ENCODE data around the gene MED23. TPM values are rescaled to one million over a fixed set of nuclear protein-coding genes. Genes with fewer than 3 reads are reported as not detected.

MED23 gene
- total RNA-seq, 4 donors from 2014 or later, result 17.1 to 21.2 (median 18.7) TPM

DNA sequence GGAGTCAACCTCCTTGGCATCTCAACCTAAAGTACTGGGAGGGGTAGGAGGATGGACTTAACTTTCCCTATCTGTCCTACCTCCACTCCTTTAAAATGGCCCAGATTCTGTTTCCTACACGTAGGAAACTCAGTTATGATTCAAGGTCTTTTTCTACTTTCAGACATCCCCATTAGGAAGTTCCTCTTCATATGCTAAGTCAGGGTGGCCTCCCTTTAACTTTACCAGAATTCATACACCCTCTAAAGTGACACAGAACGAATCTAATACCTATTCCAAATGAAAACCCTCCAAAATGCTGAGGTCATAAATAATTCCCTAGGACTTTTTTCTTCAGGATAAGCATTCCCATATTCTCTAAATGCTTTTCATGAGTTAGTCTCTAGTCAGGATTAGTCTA, 39.4 kb downstream of the MED23 start:
- H3K4me3 ChIP-seq, result no peak overlapping the region
- 84% methylated on average over 2 of the region's 2 CpGs for WGBS
- H3K27me3 ChIP-seq, result no peaks in the 10 kb centered on the region
- TF ChIP-seq, protein P1, sequence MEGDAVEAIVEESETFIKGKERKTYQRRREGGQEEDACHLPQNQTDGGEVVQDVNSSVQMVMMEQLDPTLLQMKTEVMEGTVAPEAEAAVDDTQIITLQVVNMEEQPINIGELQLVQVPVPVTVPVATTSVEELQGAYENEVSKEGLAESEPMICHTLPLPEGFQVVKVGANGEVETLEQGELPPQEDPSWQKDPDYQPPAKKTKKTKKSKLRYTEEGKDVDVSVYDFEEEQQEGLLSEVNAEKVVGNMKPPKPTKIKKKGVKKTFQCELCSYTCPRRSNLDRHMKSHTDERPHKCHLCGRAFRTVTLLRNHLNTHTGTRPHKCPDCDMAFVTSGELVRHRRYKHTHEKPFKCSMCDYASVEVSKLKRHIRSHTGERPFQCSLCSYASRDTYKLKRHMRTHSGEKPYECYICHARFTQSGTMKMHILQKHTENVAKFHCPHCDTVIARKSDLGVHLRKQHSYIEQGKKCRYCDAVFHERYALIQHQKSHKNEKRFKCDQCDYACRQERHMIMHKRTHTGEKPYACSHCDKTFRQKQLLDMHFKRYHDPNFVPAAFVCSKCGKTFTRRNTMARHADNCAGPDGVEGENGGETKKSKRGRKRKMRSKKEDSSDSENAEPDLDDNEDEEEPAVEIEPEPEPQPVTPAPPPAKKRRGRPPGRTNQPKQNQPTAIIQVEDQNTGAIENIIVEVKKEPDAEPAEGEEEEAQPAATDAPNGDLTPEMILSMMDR (IDR thresholded peaks at IDR 0.05), result no peak
- TF ChIP-seq POLR2A (IDR thresholded peaks at IDR 0.05; ENCODE audit: low read depth), result no peak
- no peak for TF ChIP-seq EP300 (IDR thresholded peaks at IDR 0.05)
- no peak for TF ChIP-seq POLR2AphosphoS5 (IDR thresholded peaks at IDR 0.05)
- H3K9me3 ChIP-seq, result no peaks in the 10 kb centered on the region
- no peak overlapping the region for H3K27ac ChIP-seq (replicated peaks in 1 of 4)
- no peaks in the 10 kb centered on the region for H3K4me1 ChIP-seq
- H3K36me3 ChIP-seq, result peaks cover 74 to 100% (median 87%) of the 10 kb centered on the region in 4 donors
- DNase-seq (ENCODE audit: extremely low spot score), result no peak
- intact Hi-C loops (cut with DNase I), result loop anchor here (5.0 kb wide), 1 partner anchor 34 kb away; no protein-coding TSS in a partner anchor

DNA sequence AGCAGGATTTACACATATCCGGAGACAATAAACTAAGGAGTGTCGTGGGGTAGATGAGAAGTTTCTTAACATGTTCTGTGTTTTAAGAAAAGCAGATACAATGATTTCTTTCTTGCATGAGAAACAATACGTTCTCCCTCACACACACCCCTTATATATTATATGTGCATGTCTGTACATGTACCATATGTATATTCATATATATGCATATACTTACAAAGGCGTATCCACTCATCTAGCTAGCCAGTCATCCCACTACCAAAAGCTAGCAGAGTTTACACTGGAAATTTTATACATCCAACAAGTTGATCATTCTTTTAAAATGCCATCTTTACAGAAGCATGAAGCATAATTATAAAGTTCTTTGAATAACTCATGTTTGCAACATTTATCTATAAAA, 40.1 kb downstream of the MED23 start:
- no peak for TF ChIP-seq EP300 (IDR thresholded peaks at IDR 0.05)
- TF ChIP-seq, protein P1 (IDR thresholded peaks at IDR 0.05), result no peak
- TF ChIP-seq POLR2A (IDR thresholded peaks at IDR 0.05; ENCODE audit: low read depth), result no peak
- no peak for TF ChIP-seq POLR2AphosphoS5 (IDR thresholded peaks at IDR 0.05)
- Histone ChIP-seq H3K27me3 (no peaks in the 10 kb centered on the region), H3K4me3 (no peak overlapping the region), H3K36me3 (peaks cover 66 to 100% (median 88%) of the 10 kb centered on the region in 4 donors), H3K27ac (replicated peaks in 1 of 4) (no peak overlapping the region), H3K9me3 (no peaks in the 10 kb centered on the region), H3K4me1 (no peaks in the 10 kb centered on the region)
- 93% methylated on average over 4 of the region's 4 CpGs for WGBS
- no peak for DNase-seq (ENCODE audit: extremely low spot score)
- intact Hi-C loops (cut with DNase I), result loop anchor here (5.0 kb wide), 1 partner anchor 34 kb away; no protein-coding TSS in a partner anchor

GRCh38 chr6:131586543-131586942, 41.5 kb downstream of the MED23 start:
- Histone ChIP-seq H3K27me3 (no peaks in the 10 kb centered on the region), H3K9me3 (no peaks in the 10 kb centered on the region), H3K4me3 (no peak overlapping the region), H3K4me1 (no peaks in the 10 kb centered on the region), H3K27ac (replicated peaks in 1 of 4) (no peak overlapping the region), H3K36me3 (peaks cover 64 to 100% (median 87%) of the 10 kb centered on the region in 4 donors)
- TF ChIP-seq POLR2AphosphoS5 (IDR thresholded peaks at IDR 0.05) (no peak), EP300 (IDR thresholded peaks at IDR 0.05) (no peak), POLR2A (IDR thresholded peaks at IDR 0.05; ENCODE audit: low read depth) (no peak)
- TF ChIP-seq, protein P1 (IDR thresholded peaks at IDR 0.05), result no peak
- intact Hi-C loops (cut with DNase I), result loop anchor here (5.0 kb wide), 1 partner anchor 36 kb away; no protein-coding TSS in a partner anchor
- 90% methylated on average over 4 of the region's 4 CpGs for WGBS
- DNase-seq (ENCODE audit: extremely low spot score), result no peak

DNA sequence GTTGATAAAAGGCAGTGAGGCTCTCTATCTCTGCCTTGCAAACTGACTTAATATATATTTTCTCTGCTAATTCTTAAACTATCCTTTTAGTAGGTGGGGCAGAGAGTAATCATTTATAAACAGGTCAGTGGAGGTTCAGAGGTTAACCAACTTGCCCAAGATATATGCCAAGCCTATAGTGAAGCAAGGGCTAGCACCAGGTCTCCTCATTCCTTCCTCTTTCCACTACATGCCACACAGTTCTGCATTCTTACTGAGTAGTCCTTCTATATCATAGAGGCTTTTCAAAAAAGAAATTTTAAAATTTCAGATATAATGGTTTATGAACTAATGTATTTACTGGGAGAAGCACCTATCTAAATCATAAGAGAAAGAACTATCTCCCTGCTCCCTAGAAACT, 46.5 kb downstream of the MED23 start:
- H3K27ac ChIP-seq (replicated peaks in 1 of 4), result no peak overlapping the region
- H3K27me3 ChIP-seq, result no peaks in the 10 kb centered on the region
- peaks cover 23 to 97% (median 66%) of the 10 kb centered on the region in 4 donors for H3K36me3 ChIP-seq
- DNase-seq (ENCODE audit: extremely low spot score), result no peak
- H3K4me1 ChIP-seq, result no peaks in the 10 kb centered on the region
- H3K4me3 ChIP-seq, result no peak overlapping the region
- no peaks in the 10 kb centered on the region for H3K9me3 ChIP-seq
- intact Hi-C loops (cut with DNase I), result no loop called here
- TF ChIP-seq POLR2AphosphoS5 (IDR thresholded peaks at IDR 0.05) (no peak), EP300 (IDR thresholded peaks at IDR 0.05) (no peak), POLR2A (IDR thresholded peaks at IDR 0.05; ENCODE audit: low read depth) (no peak)
- TF ChIP-seq, protein P1 (IDR thresholded peaks at IDR 0.05), result no peak

Measured in esophagus muscularis mucosa (tissue), 4 donors.